Stimulated activated CD4-positive, alpha-beta T cell treated with anti-CD3 and anti-CD28 coated beads, Interleukin-2, amount 100 ng/mL, for 24 hours (primary cell): ENCODE measurements around the gene ANKS1A.

ENCODE experiments used
- DNase-seq, 2 donors: peaks; one replicate each; pipeline ENCODE4 v3.0.0-alpha.2; 2020

Gene ANKS1A

DNA sequence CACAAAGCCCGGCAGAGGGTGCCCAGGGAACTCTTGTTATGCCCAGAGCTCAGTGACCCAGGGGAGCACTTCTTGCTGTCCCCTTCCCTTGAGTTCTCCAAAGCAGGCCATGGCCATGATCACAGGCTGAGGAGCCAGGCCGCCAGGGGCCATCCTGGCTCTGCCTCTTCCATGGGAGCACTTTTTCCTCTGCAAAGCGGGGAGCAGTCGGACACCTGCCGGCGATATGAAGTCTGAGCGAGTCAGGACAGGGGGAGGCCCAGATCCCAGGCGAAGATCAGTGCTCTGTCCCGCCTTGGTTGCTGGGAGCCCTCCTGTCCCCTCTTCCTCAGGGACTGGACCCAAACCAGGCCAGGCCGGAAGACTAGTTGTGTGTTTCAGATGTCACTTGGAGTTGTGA is 184.2 kb downstream of the ANKS1A start:
- DNase-seq = no peak

DNA sequence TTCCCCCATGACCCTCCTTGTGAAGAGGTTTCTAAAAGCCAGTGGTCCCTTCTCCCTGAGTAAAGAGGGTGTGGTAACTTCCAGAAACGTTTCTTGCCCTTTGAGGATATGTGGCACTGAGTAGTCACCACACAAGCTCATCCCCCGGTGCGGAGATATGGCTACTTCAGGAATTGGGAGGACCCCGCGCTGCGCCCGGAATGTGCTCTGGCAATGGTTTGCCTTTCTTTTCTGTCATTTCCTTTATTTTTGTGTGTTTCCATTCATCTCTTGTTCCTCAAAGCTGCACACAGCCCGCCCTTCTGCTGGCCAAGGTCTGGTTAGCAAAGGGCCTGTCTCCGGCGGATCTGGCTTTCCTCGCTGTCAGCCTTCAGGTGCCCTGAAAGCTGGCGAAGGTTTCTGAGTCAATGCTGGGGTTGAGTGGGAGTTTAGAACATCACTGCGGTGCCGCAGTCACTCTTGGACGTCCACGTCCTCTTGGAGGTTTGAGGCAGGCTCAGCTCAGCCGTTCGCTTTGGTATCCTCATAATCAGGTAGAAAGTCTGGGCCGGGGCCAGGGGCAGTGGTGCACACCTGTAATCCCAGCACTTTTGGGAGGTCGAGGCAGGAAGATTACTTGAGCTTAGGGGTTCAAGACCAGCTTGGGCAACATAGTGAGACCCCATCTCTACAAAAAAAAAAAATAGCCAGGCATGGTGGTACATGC is 184.9 kb downstream of the ANKS1A start:
- DNase-seq = no peak

DNA sequence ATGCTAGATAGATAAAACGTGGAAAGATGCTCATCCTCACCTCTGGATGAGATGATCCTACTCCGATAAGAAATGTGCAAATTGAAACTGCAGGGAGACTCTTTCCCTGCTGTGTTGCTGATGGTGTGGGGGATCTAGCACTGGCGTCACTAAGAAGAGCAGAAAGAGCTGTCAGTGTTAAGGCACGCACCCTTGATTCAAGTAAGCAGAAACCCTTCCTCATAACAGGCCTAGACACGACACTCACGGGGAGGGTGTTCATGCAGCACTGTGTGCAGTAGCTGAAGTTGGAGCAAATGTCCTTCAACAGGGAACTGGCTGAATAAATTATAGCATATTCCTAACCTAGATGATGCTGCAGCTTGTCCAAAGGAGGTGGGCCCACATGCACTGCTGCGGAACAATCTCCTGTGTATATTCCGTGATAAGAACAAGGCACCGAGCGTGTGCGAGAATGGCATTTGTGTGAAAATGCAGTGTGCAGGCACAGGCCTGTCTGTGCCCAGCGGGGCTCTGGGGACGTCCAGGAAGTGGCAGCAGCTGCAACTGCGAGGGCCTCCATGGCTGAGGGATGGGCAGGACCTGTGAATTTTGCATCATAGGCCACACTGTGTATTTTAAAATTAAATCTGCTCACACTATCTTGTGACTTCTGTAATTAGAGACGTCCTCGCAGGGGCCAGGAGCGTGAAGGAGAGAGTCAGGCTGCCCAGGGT is 188.1 kb downstream of the ANKS1A start:
- DNase-seq = no peak

DNA sequence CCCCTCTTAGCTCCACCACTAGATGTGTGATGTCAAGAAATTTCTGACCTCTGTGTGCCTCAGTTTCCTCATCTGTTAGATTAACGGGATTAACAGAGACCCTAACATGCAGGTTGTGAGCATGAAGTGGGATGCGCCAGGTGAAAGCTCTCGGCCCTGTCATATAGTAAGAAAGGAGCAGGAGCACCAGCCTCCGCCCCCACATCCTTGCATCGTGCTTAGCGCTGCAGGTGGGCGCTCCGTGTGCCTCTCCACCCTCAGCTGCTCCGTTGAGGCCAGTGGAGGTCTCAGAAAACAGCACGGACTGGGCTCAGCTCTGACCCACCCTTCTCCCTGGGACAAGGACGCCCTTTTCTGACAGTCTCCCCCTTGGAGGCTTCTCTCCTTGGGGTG is 188.7 kb downstream of the ANKS1A start:
- DNase-seq = no peak

DNA sequence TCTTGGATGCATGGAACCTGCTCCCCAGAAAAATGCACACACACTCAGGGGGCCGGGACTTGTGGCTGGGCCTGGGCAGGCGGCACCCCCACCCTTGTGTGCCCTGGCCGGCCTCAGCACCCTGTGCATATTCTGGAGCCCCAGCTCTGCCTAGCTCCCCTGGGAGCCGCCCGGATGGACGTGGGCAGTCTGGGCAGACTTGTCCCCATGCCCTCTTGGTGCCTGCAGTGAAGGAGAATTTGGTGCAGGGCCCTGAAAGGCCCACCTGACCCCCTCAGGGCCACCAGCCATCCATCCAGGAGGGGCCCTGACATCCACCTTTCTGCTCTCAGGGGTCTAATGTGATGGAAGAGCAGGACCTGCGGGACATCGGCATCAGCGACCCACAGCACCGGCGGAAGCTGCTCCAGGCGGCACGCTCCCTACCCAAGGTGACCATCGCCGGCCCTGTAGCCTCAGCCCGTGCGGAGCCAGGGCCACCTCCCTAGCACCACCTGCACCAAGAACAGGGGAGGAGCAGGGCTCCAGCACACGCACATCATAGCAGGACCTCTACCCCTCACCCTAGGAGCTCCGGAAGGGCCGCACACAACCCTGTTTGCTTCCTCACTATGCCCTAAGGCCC is 189.3 kb downstream of the ANKS1A start:
- no peak for DNase-seq

DNA sequence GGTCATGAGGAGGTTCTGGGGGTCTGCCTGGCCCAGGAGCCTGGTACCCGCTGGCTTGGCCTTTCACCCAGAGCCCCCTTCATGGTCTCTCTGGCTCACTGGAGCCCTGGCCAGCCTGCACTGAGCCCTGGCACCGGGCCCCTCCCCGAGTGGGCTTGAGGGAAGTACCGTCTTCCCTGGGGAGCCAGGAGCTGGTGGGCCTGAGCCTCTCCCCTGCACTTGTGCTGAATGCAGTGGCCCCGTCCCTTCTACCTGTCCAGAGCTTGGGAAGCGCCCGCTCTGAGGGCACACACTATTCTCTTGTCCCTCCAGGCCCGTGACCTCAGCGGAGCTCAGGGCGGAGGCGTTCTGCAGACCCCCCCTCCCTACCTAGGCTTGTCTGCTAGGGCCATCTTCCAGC is 189.8 kb downstream of the ANKS1A start:
- no peak for DNase-seq

DNA sequence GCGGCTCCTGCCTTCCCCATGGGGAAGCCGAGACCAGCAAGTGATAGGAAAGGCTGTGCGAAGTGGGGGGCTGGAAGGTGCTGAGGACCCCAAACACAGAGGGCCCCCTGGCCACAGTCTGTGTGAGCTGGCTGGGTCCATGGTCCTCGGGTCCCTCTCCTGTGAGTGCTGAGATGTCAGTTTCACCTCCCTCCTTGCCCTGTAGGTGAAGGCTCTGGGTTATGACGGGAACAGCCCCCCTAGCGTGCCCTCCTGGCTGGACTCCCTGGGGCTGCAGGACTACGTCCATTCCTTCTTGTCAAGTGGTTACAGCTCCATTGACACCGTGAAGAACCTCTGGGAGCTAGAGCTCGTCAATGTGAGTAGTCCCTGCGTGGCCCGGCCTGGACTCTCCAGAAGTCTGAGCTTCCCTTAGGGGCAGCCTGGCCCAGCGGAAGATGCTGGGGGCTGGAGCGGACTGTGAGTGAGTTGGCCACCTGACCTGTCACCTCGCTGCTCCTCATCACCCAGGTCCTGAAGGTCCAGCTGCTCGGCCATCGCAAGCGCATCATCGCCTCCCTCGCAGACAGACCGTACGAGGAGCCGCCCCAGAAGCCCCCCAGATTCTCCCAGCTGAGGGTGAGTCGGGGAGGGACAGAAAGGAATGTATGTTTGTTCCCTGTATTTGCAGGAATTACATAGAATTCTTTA is 190.4 kb downstream of the ANKS1A start:
- DNase-seq = no peak

DNA sequence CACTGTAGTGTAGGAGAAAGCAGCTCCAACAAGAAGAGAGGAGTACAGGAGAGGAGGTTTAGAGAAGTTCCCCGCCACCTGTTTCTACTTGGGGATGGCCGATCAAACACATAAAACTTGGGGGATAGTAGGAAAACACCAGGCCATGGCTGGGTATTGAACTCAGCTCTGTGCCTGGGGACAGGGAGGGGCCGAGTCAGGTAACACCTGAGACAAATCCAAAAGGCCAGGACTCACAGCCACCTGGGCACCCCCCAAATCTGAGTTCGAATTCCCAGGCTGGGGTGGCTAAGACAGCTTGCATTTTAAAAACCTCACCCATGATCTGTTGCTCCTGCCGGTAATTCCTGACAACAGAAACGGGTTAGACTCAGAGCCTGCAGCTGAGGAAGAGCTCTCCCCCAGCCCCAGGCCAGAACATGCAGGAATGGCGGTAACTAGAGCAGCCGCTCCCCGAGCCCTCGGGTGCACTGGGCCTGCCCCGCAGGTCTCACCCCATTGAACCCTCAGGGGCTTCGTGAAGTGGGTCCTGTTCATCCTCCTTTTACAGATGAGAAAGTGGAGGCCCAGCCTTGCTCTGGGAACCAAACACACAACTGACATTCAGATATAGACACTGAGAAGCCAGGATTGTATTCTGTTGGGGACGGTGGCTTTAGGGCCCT is 191.1 kb downstream of the ANKS1A start:
- no peak for DNase-seq

DNA sequence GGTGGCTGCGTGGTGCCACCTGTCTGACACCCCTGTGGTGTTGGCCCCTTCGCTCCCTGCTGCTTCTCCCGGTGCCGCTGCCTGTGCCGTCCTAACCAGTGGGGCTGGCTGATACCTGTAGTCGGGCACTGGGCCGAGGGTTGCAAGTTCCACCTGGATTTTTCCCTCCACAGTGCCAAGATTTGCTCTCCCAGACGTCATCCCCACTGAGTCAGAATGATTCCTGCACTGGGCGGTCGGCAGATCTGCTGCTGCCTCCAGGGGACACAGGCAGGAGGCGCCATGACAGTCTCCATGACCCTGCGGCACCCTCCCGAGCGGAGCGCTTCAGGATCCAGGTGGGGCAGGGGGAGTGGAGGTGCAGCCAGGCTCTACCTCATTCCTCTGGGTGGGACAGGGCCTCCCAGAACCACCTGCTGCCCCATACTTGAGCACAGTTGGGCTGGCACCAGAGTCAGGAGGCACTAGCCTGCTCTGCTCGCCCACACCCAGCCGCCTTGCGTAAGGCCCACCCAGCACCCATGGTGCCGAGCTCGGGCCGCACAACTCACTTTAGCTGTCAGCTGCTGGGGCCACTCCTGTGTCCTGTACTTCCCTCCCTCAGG is 191.9 kb downstream of the ANKS1A start:
- DNase-seq = no peak

DNA sequence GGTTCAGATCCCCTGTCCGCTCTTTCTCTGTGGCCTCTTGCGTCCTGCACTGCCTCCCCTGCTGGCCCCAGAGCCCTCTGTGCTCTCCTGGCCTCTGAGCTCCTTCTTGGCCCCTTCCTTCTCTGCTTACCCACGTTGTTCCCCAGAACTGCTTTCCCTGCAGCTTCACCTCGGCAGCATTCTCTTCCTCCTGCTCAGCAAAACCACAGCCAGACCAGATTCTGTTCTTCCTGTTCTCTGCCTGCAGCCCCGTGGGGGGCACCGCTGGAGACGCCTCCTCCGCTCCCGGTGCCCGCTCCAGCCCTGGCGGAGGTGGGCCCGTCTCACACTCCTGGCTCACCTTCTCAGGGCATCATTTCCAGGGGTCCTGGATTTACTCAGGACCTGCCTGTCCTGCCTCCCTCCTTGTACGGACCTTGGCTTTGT is 192.4 kb downstream of the ANKS1A start:
- DNase-seq = no peak

DNA sequence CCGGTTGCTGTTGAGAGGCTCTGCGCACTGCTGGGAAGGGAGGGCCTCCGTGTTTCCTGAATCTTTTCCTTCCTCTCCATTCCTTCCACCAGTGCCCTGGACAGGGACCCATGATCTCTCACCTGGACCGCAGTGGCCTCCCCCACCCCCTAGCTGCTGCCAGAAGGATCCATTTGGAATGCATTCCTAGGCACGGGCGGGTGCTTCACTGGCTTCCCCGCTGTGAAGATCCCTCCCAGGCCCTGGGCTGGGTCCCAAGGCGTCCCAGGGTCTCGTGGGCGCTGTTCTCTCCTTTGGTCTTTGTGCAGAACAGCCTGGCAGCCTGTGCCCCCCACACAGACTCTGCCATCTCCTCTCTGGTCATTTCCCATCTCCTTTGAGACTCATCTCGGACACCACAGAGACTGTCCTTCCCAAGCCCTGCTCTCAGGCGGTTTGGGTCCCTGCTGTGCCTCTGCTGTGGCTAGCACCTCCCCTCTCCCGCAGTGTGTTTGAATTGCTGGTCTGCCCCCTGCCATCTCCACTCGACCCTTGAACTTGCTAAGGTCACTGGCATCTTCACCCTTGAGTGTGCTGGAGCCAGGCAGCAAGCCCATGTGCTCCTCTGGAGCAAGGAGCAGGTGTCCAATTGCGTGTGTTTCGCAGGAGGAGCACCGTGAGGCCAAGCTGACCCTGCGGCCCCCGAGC is 193.1 kb downstream of the ANKS1A start:
- DNase-seq = no peak

DNA sequence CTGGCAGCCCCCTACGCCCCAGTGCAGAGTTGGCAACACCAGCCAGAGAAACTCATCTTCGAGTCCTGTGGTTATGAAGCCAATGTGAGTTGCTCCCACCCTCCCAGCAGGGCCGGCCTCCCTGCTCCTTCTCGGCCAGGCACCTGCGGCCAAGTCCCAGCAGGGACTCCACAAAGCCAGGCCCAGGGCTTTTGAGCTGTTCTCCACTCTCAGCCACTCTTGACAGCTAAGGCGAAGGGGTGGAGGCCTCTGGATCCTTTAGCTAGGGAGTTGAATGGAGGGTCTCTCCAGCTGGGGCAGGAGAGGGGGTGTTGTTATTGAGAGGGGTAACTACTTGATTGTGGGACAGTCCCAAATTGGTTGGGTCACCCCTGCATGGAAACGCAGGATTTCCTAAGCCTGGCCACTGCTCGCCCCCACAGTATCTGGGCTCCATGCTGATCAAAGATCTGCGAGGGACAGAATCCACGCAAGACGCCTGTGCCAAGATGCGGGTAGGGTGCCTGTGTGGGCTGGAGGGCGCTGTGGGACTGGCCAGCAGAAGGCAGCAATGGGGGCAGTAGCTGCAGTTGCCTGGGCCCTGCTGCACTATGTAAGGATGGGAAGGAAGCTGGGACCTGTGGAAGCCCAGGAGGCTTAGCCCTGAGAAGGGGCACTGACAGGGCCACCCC is 193.8 kb downstream of the ANKS1A start:
- DNase-seq = no peak

DNA sequence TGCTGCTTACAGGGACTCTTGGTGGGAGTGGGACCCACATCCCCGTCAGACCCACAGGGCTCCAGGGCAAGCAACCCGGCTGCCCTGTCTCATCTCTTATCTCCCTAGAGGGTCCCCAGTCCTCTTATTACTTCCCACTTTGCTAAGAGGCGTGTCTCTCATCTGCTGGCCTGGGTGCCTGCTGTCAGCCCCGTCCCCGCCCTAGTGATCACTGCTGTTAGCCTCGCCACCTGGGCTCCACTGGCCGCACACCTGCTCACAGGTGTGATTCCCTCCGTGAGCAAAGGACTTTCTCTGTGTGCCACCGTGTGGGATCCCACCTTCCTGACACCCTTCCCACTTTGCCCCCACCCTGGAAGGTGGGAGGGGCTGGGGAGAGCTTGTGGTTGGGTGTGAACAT is 194.5 kb downstream of the ANKS1A start:
- DNase-seq = no peak

DNA sequence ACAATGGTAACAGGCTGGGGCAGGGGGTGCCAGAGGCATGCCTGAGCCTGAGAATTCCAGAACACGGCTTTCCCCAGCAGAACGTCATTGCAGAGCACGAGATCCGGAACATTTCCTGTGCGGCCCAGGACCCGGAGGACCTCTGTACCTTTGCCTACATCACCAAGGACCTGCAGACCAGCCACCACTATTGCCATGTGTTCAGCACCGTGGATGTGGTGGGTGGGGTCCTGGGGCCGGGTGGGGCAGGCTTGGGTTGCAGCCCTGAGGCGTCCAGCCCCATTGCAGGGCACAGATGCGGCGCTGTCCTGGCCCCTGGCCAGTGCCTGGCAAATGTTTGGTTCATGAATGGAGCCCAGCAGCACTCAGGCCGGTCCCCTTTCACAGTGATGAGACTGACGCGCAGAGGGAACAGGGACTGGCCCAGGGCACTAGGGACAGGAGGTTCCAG is 195.0 kb downstream of the ANKS1A start:
- DNase-seq = no peak

DNA sequence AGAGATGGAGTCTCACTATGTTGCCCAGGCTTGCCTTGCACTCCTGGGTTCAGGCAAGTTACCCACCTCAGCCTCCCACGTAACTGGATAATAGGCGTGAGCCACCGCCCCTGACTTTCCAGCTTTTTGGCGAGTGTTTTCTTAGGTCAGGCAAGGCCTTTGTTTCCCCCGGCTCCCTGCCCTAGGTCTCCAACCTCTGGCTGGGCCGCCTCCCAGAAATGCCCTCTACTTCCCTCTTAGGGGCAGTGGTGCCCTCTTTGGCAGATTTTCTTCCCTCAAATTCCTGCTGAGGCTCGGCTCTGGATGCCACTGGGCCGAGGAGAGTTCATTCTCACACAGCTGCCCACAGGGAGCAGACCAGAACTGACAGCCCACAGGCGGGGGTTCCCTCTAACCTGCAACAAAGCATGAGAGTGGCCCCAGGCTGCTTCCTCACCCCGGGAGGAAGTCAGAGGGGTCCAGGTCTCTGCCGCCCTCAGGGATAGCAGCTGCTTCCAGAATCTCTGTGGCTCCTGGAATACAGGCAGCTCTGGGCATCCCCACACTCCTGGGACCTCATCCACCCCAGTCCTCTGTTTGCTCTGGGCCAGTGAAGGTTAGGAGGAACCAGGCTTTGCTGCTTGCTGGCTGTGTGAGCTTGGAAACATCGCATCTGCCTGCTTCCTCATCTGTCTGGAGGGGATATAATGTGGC is 195.6 kb downstream of the ANKS1A start:
- no peak for DNase-seq

DNA sequence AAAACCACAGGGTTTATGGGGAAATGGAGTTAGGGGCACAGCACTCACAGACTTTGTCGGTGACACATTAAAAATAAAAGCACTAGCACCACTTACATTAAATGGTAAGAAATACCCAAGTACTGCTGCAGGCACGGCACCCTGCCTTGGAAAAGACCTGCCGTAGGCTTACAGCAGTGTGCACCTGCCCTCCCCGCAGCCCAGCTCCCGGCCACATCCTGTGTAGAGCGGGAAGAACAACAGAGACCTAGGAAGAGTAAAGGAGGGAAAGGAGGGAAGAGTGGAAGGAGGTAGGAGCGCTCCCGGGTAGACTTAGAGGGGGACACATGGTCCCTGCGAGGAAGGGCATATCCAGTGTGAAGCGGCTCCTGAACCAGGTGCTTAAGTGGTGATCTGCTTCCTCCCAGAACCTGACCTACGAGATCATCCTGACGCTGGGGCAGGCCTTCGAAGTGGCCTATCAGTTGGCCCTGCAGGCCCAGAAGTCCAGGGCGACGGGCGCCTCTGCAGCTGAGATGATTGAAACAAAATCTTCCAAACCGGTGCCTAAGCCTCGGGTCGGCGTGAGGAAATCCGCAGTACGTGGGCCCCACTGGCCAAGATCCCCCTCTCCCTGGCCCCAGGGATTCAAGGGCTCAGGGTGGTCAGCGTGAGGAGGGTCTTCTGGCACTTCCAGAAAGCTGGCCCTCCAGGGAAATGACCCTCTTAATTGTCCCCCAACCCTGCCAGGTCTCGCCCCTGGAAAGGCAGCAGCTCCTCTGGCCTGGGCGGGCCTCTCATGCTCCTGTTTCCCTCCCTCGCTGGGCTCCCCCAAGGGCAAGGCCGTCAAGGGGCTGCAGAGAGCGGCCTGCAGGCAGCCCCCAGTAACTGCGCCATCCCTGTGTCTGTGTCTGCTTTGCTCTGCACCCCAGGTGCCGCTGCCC is 196.6 kb downstream of the ANKS1A start:
- no peak for DNase-seq

DNA sequence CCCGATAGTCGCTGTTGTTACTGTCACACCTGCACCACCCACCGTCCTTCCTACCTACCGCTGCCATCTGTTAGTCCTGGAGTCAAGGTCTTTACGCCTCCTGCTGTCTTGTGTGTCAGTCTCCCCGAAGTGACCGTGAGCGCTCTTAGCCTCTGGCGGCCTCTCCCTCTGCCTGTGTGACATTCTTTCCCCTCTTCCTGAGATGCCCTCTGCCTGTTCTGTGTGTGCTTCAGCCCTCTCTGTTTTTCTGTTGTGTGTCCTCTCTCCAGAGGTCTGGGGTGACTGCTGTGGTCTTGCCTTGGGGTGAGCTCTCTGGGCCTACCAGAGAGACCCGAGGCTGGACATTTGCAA is 197.2 kb downstream of the ANKS1A start:
- DNase-seq = no peak

DNA sequence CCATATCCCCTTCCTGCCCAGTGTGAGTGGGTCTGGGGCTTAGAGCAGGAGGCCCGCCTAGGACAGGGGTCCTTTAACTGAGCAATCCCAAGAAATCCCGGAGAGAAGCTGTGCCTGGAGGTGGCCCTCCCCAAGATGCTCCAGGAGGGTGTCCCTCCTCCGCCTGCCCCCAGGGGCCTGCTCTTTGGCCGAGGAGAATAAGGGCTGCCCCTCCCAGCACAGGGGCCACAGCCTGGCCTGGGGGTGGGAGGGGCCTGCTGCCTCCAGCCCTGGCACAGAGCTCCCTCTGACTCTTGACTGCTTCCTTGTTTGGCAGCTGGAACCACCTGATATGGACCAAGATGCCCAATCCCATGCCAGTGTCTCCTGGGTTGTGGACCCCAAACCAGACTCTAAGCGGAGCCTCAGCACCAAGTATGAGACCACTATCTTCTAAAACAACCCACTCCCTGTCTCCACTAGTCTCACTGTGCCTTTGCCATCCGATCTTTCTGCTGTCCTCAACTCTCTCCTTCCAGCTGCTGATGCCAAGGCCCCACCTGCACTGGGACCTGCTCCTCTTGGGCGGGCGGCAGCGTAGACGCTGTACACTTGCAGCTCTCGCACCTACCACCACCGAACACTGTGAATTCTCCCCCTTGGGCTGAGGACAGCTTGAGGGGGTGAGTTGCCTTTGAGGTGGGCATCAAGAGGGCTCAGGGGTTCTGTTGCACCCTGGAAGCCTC is 197.7 kb downstream of the ANKS1A start:
- DNase-seq = no peak
